ENCODE results near the gene XPNPEP1.

Gene XPNPEP1

DNA sequence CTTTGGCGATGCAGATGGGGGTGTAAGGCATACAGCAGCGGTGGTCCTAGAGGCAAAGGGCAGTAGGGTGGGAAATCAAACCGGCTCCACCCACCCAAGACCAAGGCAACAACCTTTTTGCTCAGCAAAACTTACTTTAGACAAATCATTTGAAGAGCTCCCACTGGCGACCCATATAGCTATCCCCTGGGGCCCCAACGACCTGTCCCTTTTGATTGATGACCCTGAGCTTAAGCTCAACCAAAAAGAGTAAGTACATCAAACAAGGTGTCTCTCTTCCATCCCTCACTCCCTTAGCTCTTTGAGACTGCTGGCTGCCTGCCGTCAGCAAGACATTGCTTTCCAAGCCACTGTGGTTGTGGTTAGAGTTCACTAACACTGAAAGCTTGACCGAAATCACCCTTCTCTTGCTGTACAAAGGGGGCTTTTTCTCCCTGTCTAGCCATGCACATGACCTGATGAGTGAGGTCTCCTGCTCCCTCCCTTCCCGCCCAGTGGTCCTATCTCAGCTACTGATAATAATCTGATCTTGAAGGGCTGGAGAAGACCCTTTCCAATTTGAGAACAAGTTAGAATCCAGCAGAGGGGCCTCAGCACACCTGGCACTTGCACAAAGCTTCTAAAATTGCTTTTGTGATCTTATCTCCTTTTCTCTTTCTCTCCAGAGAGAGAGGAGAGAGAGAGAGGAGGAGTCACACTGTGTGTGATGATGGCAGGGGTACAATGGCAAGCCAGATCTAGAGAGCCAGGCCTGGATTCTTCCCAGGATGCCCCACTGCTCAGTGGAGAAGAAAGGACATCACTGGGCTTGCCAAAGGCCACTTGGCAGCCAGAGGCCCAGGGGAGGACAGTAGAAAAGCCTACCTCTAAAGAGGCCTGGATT is 42.2 kb downstream of the XPNPEP1 start:
- TF ChIP-seq, protein P1, sequence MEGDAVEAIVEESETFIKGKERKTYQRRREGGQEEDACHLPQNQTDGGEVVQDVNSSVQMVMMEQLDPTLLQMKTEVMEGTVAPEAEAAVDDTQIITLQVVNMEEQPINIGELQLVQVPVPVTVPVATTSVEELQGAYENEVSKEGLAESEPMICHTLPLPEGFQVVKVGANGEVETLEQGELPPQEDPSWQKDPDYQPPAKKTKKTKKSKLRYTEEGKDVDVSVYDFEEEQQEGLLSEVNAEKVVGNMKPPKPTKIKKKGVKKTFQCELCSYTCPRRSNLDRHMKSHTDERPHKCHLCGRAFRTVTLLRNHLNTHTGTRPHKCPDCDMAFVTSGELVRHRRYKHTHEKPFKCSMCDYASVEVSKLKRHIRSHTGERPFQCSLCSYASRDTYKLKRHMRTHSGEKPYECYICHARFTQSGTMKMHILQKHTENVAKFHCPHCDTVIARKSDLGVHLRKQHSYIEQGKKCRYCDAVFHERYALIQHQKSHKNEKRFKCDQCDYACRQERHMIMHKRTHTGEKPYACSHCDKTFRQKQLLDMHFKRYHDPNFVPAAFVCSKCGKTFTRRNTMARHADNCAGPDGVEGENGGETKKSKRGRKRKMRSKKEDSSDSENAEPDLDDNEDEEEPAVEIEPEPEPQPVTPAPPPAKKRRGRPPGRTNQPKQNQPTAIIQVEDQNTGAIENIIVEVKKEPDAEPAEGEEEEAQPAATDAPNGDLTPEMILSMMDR (IDR thresholded peaks at IDR 0.05; ENCODE audit: insufficient read depth, missing control alignments): no peak
- no peak for DNase-seq (ENCODE audit: insufficient read length, low spot score)
- FAIRE-seq: no peak

DNA sequence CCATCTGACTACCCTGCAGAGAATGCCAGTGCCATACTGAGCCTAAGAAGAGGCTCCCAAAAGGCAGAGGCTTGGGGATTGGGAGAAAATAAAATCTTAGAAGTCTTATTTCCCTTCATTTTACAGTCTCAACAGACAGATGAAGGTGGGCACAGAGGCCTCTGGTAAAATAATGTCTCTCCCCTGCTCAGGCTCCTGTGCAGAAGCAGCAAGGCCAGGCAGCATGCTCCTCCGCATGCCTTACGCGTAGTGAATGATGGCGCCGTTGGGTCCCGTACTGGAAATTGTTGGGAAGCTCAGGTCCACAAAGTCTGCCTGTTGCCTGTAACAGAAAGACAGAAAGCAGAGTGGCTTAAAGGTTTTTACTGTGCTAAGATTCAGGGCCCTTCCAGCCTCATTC is 45.8 kb downstream of the XPNPEP1 start:
- FAIRE-seq (no peak), DNase-seq (ENCODE audit: insufficient read length, low spot score) (no peak)
- TF ChIP-seq, protein P1 (IDR thresholded peaks at IDR 0.05; ENCODE audit: insufficient read depth, missing control alignments): no peak

DNA sequence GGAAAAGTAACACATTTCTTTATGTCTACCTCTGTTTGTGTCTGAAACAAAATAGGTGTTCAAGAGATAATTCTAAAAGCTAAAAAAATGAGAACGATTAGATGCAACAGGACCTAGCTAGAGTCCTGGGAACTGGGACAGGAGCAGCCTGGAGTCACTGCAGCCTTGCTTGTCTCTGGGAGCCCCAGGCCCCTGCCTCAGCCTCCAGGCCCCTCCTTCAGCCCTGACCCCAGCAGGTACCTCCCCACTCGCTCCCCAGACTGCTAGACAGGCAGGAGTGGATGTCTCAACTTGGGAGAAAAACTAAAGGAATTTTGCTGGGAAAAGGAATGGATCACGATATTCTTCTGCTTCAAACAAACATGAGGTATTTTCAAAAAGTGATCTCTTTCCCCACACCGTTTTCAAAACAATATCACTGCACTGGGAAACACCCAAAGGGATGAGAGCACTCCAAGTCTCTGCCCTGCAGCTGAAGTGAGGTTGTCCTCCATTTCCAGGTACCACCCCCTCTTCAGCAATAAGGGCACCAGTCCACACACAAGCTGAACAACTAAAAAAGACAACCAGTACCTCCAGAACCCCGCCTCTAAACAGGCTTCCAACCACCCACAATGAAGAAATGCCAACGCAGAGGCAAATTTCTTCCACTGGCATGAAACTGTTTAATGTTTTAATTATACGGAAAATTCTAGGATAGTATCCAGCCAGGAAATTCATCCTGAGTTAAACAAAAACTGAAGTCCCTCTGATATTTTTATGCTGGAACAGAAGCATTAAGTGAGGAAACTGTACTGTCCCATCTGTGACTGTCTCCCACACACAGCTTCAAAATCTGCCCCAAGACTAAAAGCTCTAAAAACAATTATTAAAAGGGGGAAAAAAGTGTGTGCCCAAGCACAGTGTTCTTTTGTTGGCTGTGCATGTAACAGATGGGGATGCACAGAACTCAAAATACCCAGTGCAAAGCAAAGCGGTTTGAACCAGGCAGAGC is 47.2 kb downstream of the XPNPEP1 start:
- DNase-seq (ENCODE audit: insufficient read length, low spot score) (no peak), FAIRE-seq (no peak)
- TF ChIP-seq, protein P1 (IDR thresholded peaks at IDR 0.05; ENCODE audit: insufficient read depth, missing control alignments): no peak

DNA sequence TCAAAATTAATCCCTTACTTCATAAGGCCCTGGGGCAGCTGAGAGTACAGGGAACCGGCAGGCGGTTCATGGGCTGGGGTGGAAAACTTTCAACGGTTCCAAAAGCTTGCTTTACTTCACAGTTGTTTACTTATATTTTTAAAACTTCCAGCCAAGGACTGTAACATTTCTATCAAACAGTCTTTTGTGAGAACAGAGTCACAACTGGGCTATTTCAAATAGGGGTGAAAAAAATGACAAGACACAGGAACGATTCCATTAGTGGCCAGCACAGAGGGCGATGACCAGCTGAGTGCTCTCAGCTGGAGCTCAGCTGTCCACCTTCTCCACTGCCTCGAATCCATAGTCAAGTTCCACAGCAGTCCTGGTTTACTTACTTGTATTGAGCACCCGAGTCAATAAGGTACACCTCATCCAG is 48.2 kb downstream of the XPNPEP1 start:
- TF ChIP-seq, protein P1 (IDR thresholded peaks at IDR 0.05; ENCODE audit: insufficient read depth, missing control alignments): no peak
- FAIRE-seq (no peak), DNase-seq (ENCODE audit: insufficient read length, low spot score) (no peak)

DNA sequence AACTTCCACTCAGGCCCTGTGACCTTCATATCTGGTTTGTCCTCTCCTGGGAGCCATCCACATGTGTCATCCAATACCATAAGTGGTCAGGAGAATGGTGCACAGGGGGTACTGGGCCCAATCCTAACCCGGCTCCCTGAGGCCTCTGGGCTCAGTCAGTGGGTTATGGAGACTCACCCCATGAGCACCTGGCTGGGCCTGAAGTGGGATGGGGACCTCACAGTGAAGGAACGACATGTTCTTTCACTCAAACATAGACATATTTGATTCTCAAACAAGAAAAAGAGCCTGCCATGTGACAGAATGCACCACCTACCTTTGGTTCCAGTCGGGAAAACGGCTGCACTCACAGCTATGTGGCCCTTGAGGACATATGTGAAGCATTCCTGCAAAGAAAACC is 51.8 kb downstream of the XPNPEP1 start:
- TF ChIP-seq, protein P1 (IDR thresholded peaks at IDR 0.05; ENCODE audit: insufficient read depth, missing control alignments): no peak
- FAIRE-seq: no peak
- no peak for DNase-seq (ENCODE audit: insufficient read length, low spot score)

DNA sequence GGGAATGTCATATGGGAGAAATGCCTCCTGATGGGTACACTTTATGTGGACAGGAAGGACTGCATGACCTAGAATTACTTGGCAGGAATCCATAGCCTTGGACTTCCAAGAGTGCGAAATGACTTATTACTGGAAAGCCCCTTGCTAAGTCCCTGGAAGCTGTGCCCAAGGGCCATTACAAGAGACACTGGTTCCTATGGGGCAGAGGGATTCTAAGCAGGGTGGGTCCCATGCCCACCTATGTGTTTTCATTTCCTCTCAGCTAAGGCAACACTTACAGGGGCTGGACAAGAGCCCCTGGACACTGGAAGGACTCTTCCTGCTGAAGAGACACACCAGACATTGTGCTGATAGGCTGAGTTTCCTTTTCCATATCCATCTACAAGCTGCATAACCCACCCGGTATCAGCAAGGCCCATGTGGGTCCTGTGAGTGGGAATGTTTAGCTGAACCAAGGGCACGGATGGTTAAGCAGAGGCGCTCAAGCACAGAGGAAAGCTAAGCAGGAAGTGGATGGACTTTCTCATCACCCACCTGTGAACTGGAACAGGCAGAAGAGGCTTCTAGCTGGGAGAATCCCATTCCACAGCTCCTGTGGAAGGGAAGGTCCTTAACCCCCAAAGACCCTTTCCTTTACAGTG is 56.2 kb downstream of the XPNPEP1 start:
- TF ChIP-seq, protein P1 (IDR thresholded peaks at IDR 0.05; ENCODE audit: insufficient read depth, missing control alignments): no peak
- no peak for DNase-seq (ENCODE audit: insufficient read length, low spot score)
- no peak for FAIRE-seq
